Measurements from ENCODE around the gene EML1.

Gene EML1

GRCh38 chr14:99875421-99875820 is 82.2 kb downstream of the EML1 start:
- Histone ChIP-seq H3K27ac (ENCODE audit: low read depth, low read length) (no peak overlapping the region), H3K4me1 (ENCODE audit: control insufficient read depth in 5 of 5, insufficient read depth in 5 of 5, low read length in 5 of 5) (peaks cover 0 to 19% (median 3%) of the 10 kb centered on the region in 5 donors), H3K36me3 (ENCODE audit: control insufficient read depth in 5 of 5, insufficient read depth in 5 of 5, low read length in 5 of 5) (peaks cover 0 to 5% (median 0%) of the 10 kb centered on the region in 5 donors), H3K27me3 (ENCODE audit: control insufficient read depth in 5 of 5, insufficient read depth in 4 of 5, low read length in 5 of 5) (peaks cover 0 to 2% (median 0%) of the 10 kb centered on the region in 5 donors), H3K9me3 (ENCODE audit: control insufficient read depth in 5 of 5, low read length in 5 of 5) (no peaks in the 10 kb centered on the region), H3K4me3 (ENCODE audit: low read depth in 1 of 5, low read length in 5 of 5) (no peak overlapping the region), H3K9ac (ENCODE audit: low read length in 5 of 5) (no peak overlapping the region)

GRCh38 chr14:99875836-99876235 is 82.6 kb downstream of the EML1 start:
- Histone ChIP-seq H3K9ac (ENCODE audit: low read length in 5 of 5) (no peak overlapping the region), H3K27ac (ENCODE audit: low read depth, low read length) (no peak overlapping the region), H3K9me3 (ENCODE audit: control insufficient read depth in 5 of 5, low read length in 5 of 5) (no peaks in the 10 kb centered on the region)

GRCh38 chr14:99876406-99876805 is 83.2 kb downstream of the EML1 start:
- Histone ChIP-seq H3K9me3 (ENCODE audit: control insufficient read depth in 5 of 5, low read length in 5 of 5) (no peaks in the 10 kb centered on the region), H3K4me3 (ENCODE audit: low read depth in 1 of 5, low read length in 5 of 5) (no peak overlapping the region), H3K27me3 (ENCODE audit: control insufficient read depth in 5 of 5, insufficient read depth in 4 of 5, low read length in 5 of 5) (peaks cover 0 to 2% (median 0%) of the 10 kb centered on the region in 5 donors), H3K4me1 (ENCODE audit: control insufficient read depth in 5 of 5, insufficient read depth in 5 of 5, low read length in 5 of 5) (peaks cover 0 to 18% (median 4%) of the 10 kb centered on the region in 5 donors), H3K36me3 (ENCODE audit: control insufficient read depth in 5 of 5, insufficient read depth in 5 of 5, low read length in 5 of 5) (peaks cover 0 to 5% (median 0%) of the 10 kb centered on the region in 5 donors), H3K9ac (ENCODE audit: low read length in 5 of 5) (no peak overlapping the region), H3K27ac (ENCODE audit: low read depth, low read length) (no peak overlapping the region)

More at GRCh38 chr14:99875836-99876235, 82.6 kb downstream of the EML1 start:
- H3K36me3 ChIP-seq (ENCODE audit: control insufficient read depth in 5 of 5, insufficient read depth in 5 of 5, low read length in 5 of 5): peaks cover 0 to 5% (median 0%) of the 10 kb centered on the region in 5 donors
- H3K4me1 ChIP-seq (ENCODE audit: control insufficient read depth in 5 of 5, insufficient read depth in 5 of 5, low read length in 5 of 5): peaks cover 0 to 16% (median 4%) of the 10 kb centered on the region in 5 donors
- no peak overlapping the region for H3K4me3 ChIP-seq (ENCODE audit: low read depth in 1 of 5, low read length in 5 of 5)
- H3K27me3 ChIP-seq (ENCODE audit: control insufficient read depth in 5 of 5, insufficient read depth in 4 of 5, low read length in 5 of 5): peaks cover 0 to 2% (median 0%) of the 10 kb centered on the region in 5 donors

- Histone ChIP-seq H3K4me1 (ENCODE audit: control insufficient read depth in 5 of 5, insufficient read depth in 5 of 5, low read length in 5 of 5) (peaks cover 0 to 14% (median 4%) of the 10 kb centered on the region in 5 donors), H3K27me3 (ENCODE audit: control insufficient read depth in 5 of 5, insufficient read depth in 4 of 5, low read length in 5 of 5) (peaks cover 0 to 2% (median 0%) of the 10 kb centered on the region in 5 donors), H3K4me3 (ENCODE audit: low read depth in 1 of 5, low read length in 5 of 5) (no peak overlapping the region), H3K27ac (ENCODE audit: low read depth, low read length) (no peak overlapping the region), H3K9ac (ENCODE audit: low read length in 5 of 5) (no peak overlapping the region), H3K36me3 (ENCODE audit: control insufficient read depth in 5 of 5, insufficient read depth in 5 of 5, low read length in 5 of 5) (peaks cover 0 to 6% (median 0%) of the 10 kb centered on the region in 5 donors), H3K9me3 (ENCODE audit: control insufficient read depth in 5 of 5, low read length in 5 of 5) (no peaks in the 10 kb centered on the region)
Observed at GRCh38 chr14:99878563-99878962, 85.3 kb downstream of the EML1 start.

- Histone ChIP-seq H3K4me3 (ENCODE audit: low read depth in 1 of 5, low read length in 5 of 5) (no peak overlapping the region), H3K4me1 (ENCODE audit: control insufficient read depth in 5 of 5, insufficient read depth in 5 of 5, low read length in 5 of 5) (peaks cover 0 to 14% (median 4%) of the 10 kb centered on the region in 5 donors), H3K27ac (ENCODE audit: low read depth, low read length) (no peak overlapping the region), H3K27me3 (ENCODE audit: control insufficient read depth in 5 of 5, insufficient read depth in 4 of 5, low read length in 5 of 5) (peaks cover 0 to 2% (median 0%) of the 10 kb centered on the region in 5 donors), H3K36me3 (ENCODE audit: control insufficient read depth in 5 of 5, insufficient read depth in 5 of 5, low read length in 5 of 5) (peaks cover 0 to 11% (median 0%) of the 10 kb centered on the region in 5 donors), H3K9ac (ENCODE audit: low read length in 5 of 5) (no peak overlapping the region), H3K9me3 (ENCODE audit: control insufficient read depth in 5 of 5, low read length in 5 of 5) (no peaks in the 10 kb centered on the region)
Observed at GRCh38 chr14:99879401-99880295, 86.4 kb downstream of the EML1 start.

- peak overlapping the region in 1 of 5 donors; percentile 40 for H3K9ac ChIP-seq (ENCODE audit: low read length in 5 of 5)
- no peaks in the 10 kb centered on the region for H3K9me3 ChIP-seq (ENCODE audit: control insufficient read depth in 5 of 5, low read length in 5 of 5)
- H3K4me3 ChIP-seq (ENCODE audit: low read depth in 1 of 5, low read length in 5 of 5): no peak overlapping the region
- no peak overlapping the region for H3K27ac ChIP-seq (ENCODE audit: low read depth, low read length)
- peaks cover 0 to 11% (median 0%) of the 10 kb centered on the region in 5 donors for H3K36me3 ChIP-seq (ENCODE audit: control insufficient read depth in 5 of 5, insufficient read depth in 5 of 5, low read length in 5 of 5)
- peaks cover 0 to 12% (median 3%) of the 10 kb centered on the region in 5 donors for H3K4me1 ChIP-seq (ENCODE audit: control insufficient read depth in 5 of 5, insufficient read depth in 5 of 5, low read length in 5 of 5)
- peaks cover 0 to 2% (median 0%) of the 10 kb centered on the region in 5 donors for H3K27me3 ChIP-seq (ENCODE audit: control insufficient read depth in 5 of 5, insufficient read depth in 4 of 5, low read length in 5 of 5)
Observed at GRCh38 chr14:99880651-99881420, 87.6 kb downstream of the EML1 start.

GRCh38 chr14:99883866-99884650 is 90.8 kb downstream of the EML1 start:
- H3K27ac ChIP-seq (ENCODE audit: low read depth, low read length): no peak overlapping the region
- no peak overlapping the region for H3K9ac ChIP-seq (ENCODE audit: low read length in 5 of 5)
- peaks cover 0 to 5% (median 3%) of the 10 kb centered on the region in 5 donors for H3K4me1 ChIP-seq (ENCODE audit: control insufficient read depth in 5 of 5, insufficient read depth in 5 of 5, low read length in 5 of 5)
- H3K4me3 ChIP-seq (ENCODE audit: low read depth in 1 of 5, low read length in 5 of 5): no peak overlapping the region
- no peaks in the 10 kb centered on the region for H3K9me3 ChIP-seq (ENCODE audit: control insufficient read depth in 5 of 5, low read length in 5 of 5)
- H3K36me3 ChIP-seq (ENCODE audit: control insufficient read depth in 5 of 5, insufficient read depth in 5 of 5, low read length in 5 of 5): peaks cover 0 to 10% (median 2%) of the 10 kb centered on the region in 5 donors
- no peaks in the 10 kb centered on the region for H3K27me3 ChIP-seq (ENCODE audit: control insufficient read depth in 5 of 5, insufficient read depth in 4 of 5, low read length in 5 of 5)

- H3K4me3 ChIP-seq (ENCODE audit: low read depth in 1 of 5, low read length in 5 of 5): no peak overlapping the region
- no peaks in the 10 kb centered on the region for H3K9me3 ChIP-seq (ENCODE audit: control insufficient read depth in 5 of 5, low read length in 5 of 5)
- H3K27me3 ChIP-seq (ENCODE audit: control insufficient read depth in 5 of 5, insufficient read depth in 4 of 5, low read length in 5 of 5): no peaks in the 10 kb centered on the region
- no peak overlapping the region for H3K9ac ChIP-seq (ENCODE audit: low read length in 5 of 5)
- peaks cover 0 to 5% (median 3%) of the 10 kb centered on the region in 5 donors for H3K4me1 ChIP-seq (ENCODE audit: control insufficient read depth in 5 of 5, insufficient read depth in 5 of 5, low read length in 5 of 5)
- no peak overlapping the region for H3K27ac ChIP-seq (ENCODE audit: low read depth, low read length)
- H3K36me3 ChIP-seq (ENCODE audit: control insufficient read depth in 5 of 5, insufficient read depth in 5 of 5, low read length in 5 of 5): peaks cover 0 to 13% (median 2%) of the 10 kb centered on the region in 5 donors
Observed at GRCh38 chr14:99884834-99885648, 91.8 kb downstream of the EML1 start.

GRCh38 chr14:99885649-99885958 is 92.4 kb downstream of the EML1 start:
- no peaks in the 10 kb centered on the region for H3K27me3 ChIP-seq (ENCODE audit: control insufficient read depth in 5 of 5, insufficient read depth in 4 of 5, low read length in 5 of 5)
- no peak overlapping the region for H3K27ac ChIP-seq (ENCODE audit: low read depth, low read length)
- H3K4me3 ChIP-seq (ENCODE audit: low read depth in 1 of 5, low read length in 5 of 5): no peak overlapping the region
- peaks cover 0 to 15% (median 2%) of the 10 kb centered on the region in 5 donors for H3K36me3 ChIP-seq (ENCODE audit: control insufficient read depth in 5 of 5, insufficient read depth in 5 of 5, low read length in 5 of 5)
- H3K9me3 ChIP-seq (ENCODE audit: control insufficient read depth in 5 of 5, low read length in 5 of 5): no peaks in the 10 kb centered on the region
- no peak overlapping the region for H3K9ac ChIP-seq (ENCODE audit: low read length in 5 of 5)
- H3K4me1 ChIP-seq (ENCODE audit: control insufficient read depth in 5 of 5, insufficient read depth in 5 of 5, low read length in 5 of 5): peaks cover 0 to 2% (median 0%) of the 10 kb centered on the region in 5 donors

Measured in subcutaneous abdominal adipose tissue (tissue), 5 donors.